Trophoblast cell (in vitro differentiated cells and primary cell): ENCODE results near the gene SLIT3.

Experiments
- DNase-seq, 2 donors: peaks; one replicate each; pipeline ENCODE4 v3.0.0-alpha.2; 2016
- H2AFZ ChIP-seq: 2 replicates; pipeline ENCODE4 v1.6.1; 2013; ENCODE audit warnings: low read length, moderate library complexity, mild to moderate bottlenecking; ENCODE audit not compliant: insufficient read depth, poor library complexity
- H2AK5ac ChIP-seq: 2 replicates; pipeline ENCODE4 v1.6.1; 2013; ENCODE audit warnings: mild to moderate bottlenecking, low read length
- H2BK120ac ChIP-seq: 2 replicates; pipeline ENCODE4 v1.6.1; 2013; ENCODE audit warnings: low read length, mild to moderate bottlenecking, moderate library complexity; ENCODE audit not compliant: insufficient read depth, poor library complexity
- H2BK12ac ChIP-seq: 2 replicates; pipeline ENCODE4 v1.6.1; 2013; ENCODE audit warnings: mild to moderate bottlenecking, low read length, moderate library complexity
- H2BK5ac ChIP-seq: 2 replicates; pipeline ENCODE4 v1.6.1; 2013; ENCODE audit warnings: low read length, low read depth, moderate library complexity, mild to moderate bottlenecking; ENCODE audit not compliant: poor library complexity
- H3K14ac ChIP-seq: 2 replicates; pipeline ENCODE4 v1.6.1; 2013; ENCODE audit warnings: mild to moderate bottlenecking, low read length
- H3K18ac ChIP-seq: 2 replicates; pipeline ENCODE4 v1.6.1; 2013; ENCODE audit warnings: mild to moderate bottlenecking, low read length
- H3K23ac ChIP-seq: 2 replicates; pipeline ENCODE4 v1.6.1; 2013; ENCODE audit warnings: low read length
- H3K27ac ChIP-seq: 2 replicates; pipeline ENCODE4 v1.5.1; 2013; ENCODE audit warnings: low read depth, mild to moderate bottlenecking, inconsistent platforms, low read length, moderate library complexity
- H3K27me3 ChIP-seq: 2 replicates; pipeline ENCODE4 v1.6.1; 2013; ENCODE audit warnings: inconsistent platforms, mild to moderate bottlenecking, low read length, moderate library complexity; ENCODE audit not compliant: insufficient read depth
- H3K36me3 ChIP-seq, 2 experiments: 1 replicate in 1 of 2; 2 replicates in 1 of 2; pipeline ENCODE4 v1.6.1; 2013; ENCODE audit warnings: low read length in 2 of 2, mild to moderate bottlenecking in 2 of 2, moderate library complexity in 1 of 2; ENCODE audit not compliant: insufficient read depth in 2 of 2, control insufficient read depth in 1 of 2
- H3K4ac ChIP-seq: 2 replicates; pipeline ENCODE4 v1.6.1; 2013; ENCODE audit warnings: low read depth, mild to moderate bottlenecking, low read length, moderate library complexity
- H3K4me1 ChIP-seq, 2 experiments: 1 replicate in 1 of 2; 2 replicates in 1 of 2; pipeline ENCODE4 v1.6.1; 2013; ENCODE audit warnings: low read length in 2 of 2, mild to moderate bottlenecking in 2 of 2, moderate library complexity in 1 of 2; ENCODE audit not compliant: insufficient read depth in 2 of 2, control insufficient read depth in 1 of 2
- H3K4me2 ChIP-seq: 2 replicates; pipeline ENCODE4 v1.6.1; 2013; ENCODE audit warnings: inconsistent platforms, mild to moderate bottlenecking, low read length, moderate library complexity
- H3K4me3 ChIP-seq: 2 replicates; pipeline ENCODE4 v1.5.1; 2013; ENCODE audit warnings: mild to moderate bottlenecking, low read depth, low read length, inconsistent platforms
- H3K79me1 ChIP-seq: one replicate; pipeline ENCODE4 v1.6.1; 2013; ENCODE audit warnings: low read length
- H3K79me2 ChIP-seq: 2 replicates; pipeline ENCODE4 v1.6.1; 2013; ENCODE audit warnings: low read length, mild to moderate bottlenecking; ENCODE audit not compliant: control insufficient read depth, insufficient read depth, poor library complexity
- H3K9ac ChIP-seq: 2 replicates; pipeline ENCODE4 v1.6.1; 2013; ENCODE audit warnings: mild to moderate bottlenecking, low read length
- H3K9me3 ChIP-seq: 2 replicates; pipeline ENCODE4 v1.6.1; 2013; ENCODE audit warnings: low read depth, mild to moderate bottlenecking, control low read depth, inconsistent platforms, low read length; ENCODE audit not compliant: insufficient read depth
- H4K12ac ChIP-seq: 2 replicates; pipeline ENCODE4 v1.6.1; 2013; ENCODE audit warnings: low read depth, mild to moderate bottlenecking, low read length, moderate library complexity
- H4K8ac ChIP-seq: 2 replicates; pipeline ENCODE4 v1.6.1; 2013; ENCODE audit warnings: low read depth, mild to moderate bottlenecking, low read length, moderate library complexity
- H4K91ac ChIP-seq: one replicate; pipeline ENCODE4 v1.6.1; 2013; ENCODE audit warnings: low read depth, mild to moderate bottlenecking, low read length, moderate library complexity
- WGBS: extraction: QIAGEN DNeasy Blood & Tissue Kit; methylation state at CpG from one replicate; pipeline ENCODE4 v1.1.7; 2013; ENCODE audit warnings: missing lambda C conversion rate; ENCODE audit not compliant: insufficient read length, insufficient coverage; ENCODE audit errors: extremely low coverage; 5-methylcytosine and 5-hydroxymethylcytosine counted together

The SLIT3 gene

DNA sequence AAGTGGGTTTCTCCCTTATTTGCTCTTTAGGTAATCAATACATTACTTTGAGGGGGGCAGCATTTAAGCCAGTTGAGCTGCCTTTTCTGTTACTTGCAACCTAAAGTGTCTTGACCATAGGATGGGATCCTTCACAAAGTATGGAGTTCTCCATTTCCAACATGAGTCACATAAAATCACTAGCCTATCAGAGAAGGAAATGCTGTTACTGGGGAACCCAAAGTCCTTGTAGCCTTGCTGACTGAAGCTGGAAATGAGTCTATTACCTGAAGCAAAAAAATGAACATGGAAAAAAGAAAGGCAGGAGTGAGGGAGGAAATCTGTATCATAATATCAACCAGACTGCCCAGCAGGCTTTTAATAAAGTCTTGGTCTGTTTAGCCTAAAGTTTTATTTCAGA is 42.8 kb upstream of the SLIT3 start:
- no peak overlapping the region for H3K9ac ChIP-seq
- H3K27ac ChIP-seq: no peak overlapping the region
- H4K8ac ChIP-seq: no peak overlapping the region
- H3K9me3 ChIP-seq: peaks cover 2% of the 10 kb centered on the region
- H3K79me2 ChIP-seq: no peaks in the 10 kb centered on the region
- no peak overlapping the region for H3K18ac ChIP-seq
- H2BK5ac ChIP-seq: no peak overlapping the region
- H3K4me2 ChIP-seq: no peak overlapping the region
- no peak for DNase-seq
- no peaks in the 10 kb centered on the region for H3K27me3 ChIP-seq
- H2BK120ac ChIP-seq: no peak overlapping the region
- H2AK5ac ChIP-seq: no peak overlapping the region
- H3K14ac ChIP-seq: no peak overlapping the region
- no peak overlapping the region for H2BK12ac ChIP-seq
- no peak overlapping the region for H4K12ac ChIP-seq
- H3K23ac ChIP-seq: no peak overlapping the region
- no peaks in the 10 kb centered on the region for H3K36me3 ChIP-seq
- no peak overlapping the region for H4K91ac ChIP-seq
- H3K79me1 ChIP-seq: peaks cover 5% of the 10 kb centered on the region
- H3K4ac ChIP-seq: no peak overlapping the region
- no peak overlapping the region for H3K4me3 ChIP-seq
- no peak overlapping the region for H2AFZ ChIP-seq
- H3K4me1 ChIP-seq: peaks cover 0 to 7% of the 10 kb centered on the region in 2 experiments

DNA sequence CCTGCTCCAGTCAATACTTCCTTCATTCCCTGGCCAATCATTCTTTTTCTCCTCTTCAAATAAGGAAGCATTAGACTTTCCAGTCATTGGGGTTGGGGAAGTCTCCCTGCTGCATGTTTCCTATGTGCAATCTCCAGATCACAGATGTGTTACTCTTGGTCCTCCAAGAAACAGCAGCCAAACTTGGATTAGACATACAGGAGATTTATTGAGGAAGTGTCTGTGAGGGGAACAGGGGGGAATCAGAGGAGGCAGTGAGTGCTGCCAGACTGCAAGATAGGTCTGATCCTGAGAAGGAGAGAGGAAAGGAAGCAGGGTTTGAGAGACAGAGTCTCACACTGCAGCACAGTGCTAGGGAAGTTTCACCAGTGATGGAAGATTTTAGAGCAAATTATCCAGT is 40.6 kb upstream of the SLIT3 start:
- H4K91ac ChIP-seq: no peak overlapping the region
- peaks cover 0 to 4% of the 10 kb centered on the region in 2 experiments for H3K4me1 ChIP-seq
- H3K27me3 ChIP-seq: no peaks in the 10 kb centered on the region
- no peak overlapping the region for H3K4me2 ChIP-seq
- H3K9ac ChIP-seq: no peak overlapping the region
- no peaks in the 10 kb centered on the region for H3K36me3 ChIP-seq
- no peak overlapping the region for H2BK5ac ChIP-seq
- H2AK5ac ChIP-seq: no peak overlapping the region
- H2BK12ac ChIP-seq: no peak overlapping the region
- no peak overlapping the region for H3K18ac ChIP-seq
- H4K12ac ChIP-seq: no peak overlapping the region
- H2BK120ac ChIP-seq: no peak overlapping the region
- H3K9me3 ChIP-seq: peaks cover 2% of the 10 kb centered on the region
- H3K27ac ChIP-seq: no peak overlapping the region
- H4K8ac ChIP-seq: no peak overlapping the region
- no peak overlapping the region for H3K14ac ChIP-seq
- no peak overlapping the region for H3K23ac ChIP-seq
- H3K79me1 ChIP-seq: peaks cover 3% of the 10 kb centered on the region
- H3K4ac ChIP-seq: no peak overlapping the region
- no peak overlapping the region for H2AFZ ChIP-seq
- no peak for DNase-seq
- no peak overlapping the region for H3K4me3 ChIP-seq
- no peaks in the 10 kb centered on the region for H3K79me2 ChIP-seq

DNA sequence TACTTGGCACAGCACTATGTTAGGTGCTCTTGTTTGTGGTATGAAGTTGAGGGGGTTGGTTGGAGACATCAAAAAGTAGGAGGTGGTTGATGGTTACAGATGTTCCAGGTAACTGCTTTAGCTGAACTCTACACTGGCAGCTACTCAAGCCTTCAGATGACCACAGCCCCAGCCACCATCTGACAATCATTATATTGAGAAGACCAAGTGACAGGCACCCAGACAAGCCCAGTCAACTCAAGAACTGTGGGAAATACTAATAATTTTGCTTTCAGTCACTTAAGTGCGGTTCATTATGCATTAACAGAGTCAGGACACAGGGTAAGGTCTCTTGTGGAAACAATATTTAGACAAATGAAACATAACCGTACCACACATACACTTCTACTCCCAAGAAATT is 38.9 kb upstream of the SLIT3 start:
- Histone ChIP-seq H3K18ac (no peak overlapping the region), H3K79me2 (no peaks in the 10 kb centered on the region), H3K9ac (no peak overlapping the region), H2AK5ac (no peak overlapping the region), H3K36me3 (no peaks in the 10 kb centered on the region), H3K27ac (no peak overlapping the region), H3K4me3 (no peak overlapping the region), H2AFZ (no peak overlapping the region), H2BK120ac (no peak overlapping the region), H4K12ac (no peak overlapping the region), H3K4ac (no peak overlapping the region), H3K4me2 (no peak overlapping the region), H3K23ac (no peak overlapping the region), H4K8ac (no peak overlapping the region), H3K27me3 (no peaks in the 10 kb centered on the region), H2BK5ac (no peak overlapping the region), H3K4me1 (peaks cover 0 to 3% of the 10 kb centered on the region in 2 experiments), H3K79me1 (peaks cover 1% of the 10 kb centered on the region), H4K91ac (no peak overlapping the region), H2BK12ac (no peak overlapping the region), H3K14ac (no peak overlapping the region), H3K9me3 (peaks cover 2% of the 10 kb centered on the region)
- no peak for DNase-seq
- WGBS: no CpG with 5 or more reads among the region's 2 CpGs

DNA sequence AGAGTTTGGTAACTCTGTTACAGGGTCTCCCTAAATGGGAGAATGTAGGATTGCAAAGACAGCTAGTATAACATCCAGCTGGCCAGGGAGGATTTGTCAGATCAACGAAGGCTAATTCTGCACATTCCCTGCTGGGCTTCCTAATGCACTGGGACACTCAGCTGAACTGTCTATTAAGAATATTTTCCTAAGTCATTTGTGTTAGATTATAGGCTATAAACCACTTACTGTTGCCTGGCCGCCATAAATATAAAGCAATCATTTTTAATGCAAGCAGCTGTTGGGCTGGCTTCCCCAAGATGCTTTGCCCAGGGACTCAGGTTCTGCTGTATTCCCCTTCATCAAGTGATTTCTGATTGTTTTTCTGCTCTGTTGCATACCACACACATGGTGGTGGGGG is 35.3 kb upstream of the SLIT3 start:
- no peak overlapping the region for H4K12ac ChIP-seq

More for the DNA sequence above, 35.3 kb upstream of the SLIT3 start:
- Histone ChIP-seq H4K8ac (no peak overlapping the region), H3K4ac (no peak overlapping the region), H3K4me3 (no peak overlapping the region), H2AK5ac (no peak overlapping the region), H3K23ac (no peak overlapping the region), H3K27me3 (no peaks in the 10 kb centered on the region), H3K4me1 (peaks cover 0 to 3% of the 10 kb centered on the region in 2 experiments), H2BK5ac (no peak overlapping the region), H3K14ac (no peak overlapping the region), H2BK120ac (no peak overlapping the region), H2BK12ac (no peak overlapping the region), H3K79me1 (no peaks in the 10 kb centered on the region), H3K9ac (no peak overlapping the region), H3K4me2 (no peak overlapping the region), H2AFZ (no peak overlapping the region), H3K18ac (no peak overlapping the region), H4K91ac (no peak overlapping the region), H3K36me3 (no peaks in the 10 kb centered on the region), H3K9me3 (no peaks in the 10 kb centered on the region), H3K27ac (no peak overlapping the region), H3K79me2 (no peaks in the 10 kb centered on the region)
- WGBS: no CpG with 5 or more reads among the region's 2 CpGs
- DNase-seq: no peak
